Spleen (tissue), 11 donors: ENCODE results near the gene EFNA4. TPM values are rescaled to one million over a fixed set of nuclear protein-coding genes. Genes with fewer than 3 reads are reported as not detected.

Source experiments
- DNase-seq: peaks from one replicate; pipeline ENCODE4 v3.0.0-alpha.2; 2020
- H3K27ac ChIP-seq, 8 donors: fragments of 200-600 bp; sonication (generic) in 7 of 8; 1 replicate in 4 of 8; 2 replicates in 4 of 8; pipeline versions ENCODE4 v1.5.0 to v1.8.0; 2016 to 2021; ENCODE audit warnings: inconsistent platforms in 4 of 8, mild to moderate bottlenecking in 4 of 8, moderate library complexity in 1 of 8
- H3K27me3 ChIP-seq, 7 donors: fragments of 200-600 bp; sonication (generic) in 6 of 7; replicated peaks in 1 of 7; 1 replicate in 4 of 7; 2 replicates in 3 of 7; pipeline versions ENCODE4 v1.5.0 to v1.8.0; 2016 to 2021; ENCODE audit warnings: inconsistent platforms in 3 of 7, mild to moderate bottlenecking in 1 of 7
- H3K36me3 ChIP-seq, 6 donors: fragments of 200-600 bp; sonication (generic) in 5 of 6; 1 replicate in 4 of 6; 2 replicates in 2 of 6; pipeline versions ENCODE4 v1.5.0 to v1.8.0; 2016 to 2021; ENCODE audit warnings: inconsistent platforms in 2 of 6
- H3K4me1 ChIP-seq, 6 donors: fragments of 200-600 bp; sonication (generic) in 5 of 6; 1 replicate in 3 of 6; 2 replicates in 3 of 6; pipeline versions ENCODE4 v1.5.0 to v1.8.0; 2016 to 2021; ENCODE audit warnings: inconsistent platforms in 3 of 6
- H3K4me3 ChIP-seq, 8 donors: fragments of 200-600 bp; sonication (generic) in 7 of 8; 1 replicate in 4 of 8; 2 replicates in 4 of 8; pipeline versions ENCODE4 v1.5.0 to v1.8.0; 2016 to 2021; ENCODE audit warnings: inconsistent platforms in 4 of 8, mild to moderate bottlenecking in 4 of 8, moderate library complexity in 2 of 8
- H3K9me3 ChIP-seq, 8 donors: fragments of 200-600 bp; sonication (generic) in 7 of 8; 1 replicate in 4 of 8; 2 replicates in 4 of 8; pipeline versions ENCODE4 v1.5.0 to v1.8.0; 2016 to 2021; ENCODE audit warnings: inconsistent platforms in 4 of 8
- POLR2A ChIP-seq, 3 donors: fragments of 450-650 bp; IDR thresholded peaks; one replicate each; pipeline ENCODE4 v1.5.1; 2017; ENCODE audit warnings: antibody characterized with exemption in 3 of 3, mild to moderate bottlenecking in 1 of 3
- POLR2AphosphoS5 ChIP-seq, 3 donors: sonication (generic); formaldehyde crosslinking; IDR thresholded peaks; one replicate each; pipeline ENCODE4 v1.5.1; 2017; ENCODE audit warnings: antibody characterized with exemption in 3 of 3
- WGBS, 5 donors: extraction: QIAGEN DNeasy Blood & Tissue Kit in 3 of 5; methylation state at CpG; one replicate each; pipeline versions ENCODE4 v1.1.5 to v1.1.7; 2013 to 2018; 5-methylcytosine and 5-hydroxymethylcytosine counted together
- intact Hi-C: fragments of 100-400 bp; cut with DNase I; formaldehyde crosslinking; loops from one replicate; pipeline ENCODE4 v1.15.0; 2023; ENCODE audit warnings: low total_unique reads
- polyA plus RNA-seq, 3 donors: library from polyadenylated mRNA; stranded (reverse); fragments of 200-250 nt; gene quantifications; one replicate each; pipeline ENCODE4 v1.2.1, GENCODE V29; 2013
- total RNA-seq, 7 donors: library from RNA; depleted of rRNA in 3 of 7; stranded (reverse); fragments of >200 nt in 3 of 7; fragmentation: NEBNext Ultra II Directional in 4 of 7; extraction: Animal tissue kit (Norgen Biotek cat#: 25700) in 4 of 7; gene quantifications; one replicate each; pipeline versions ENCODE4 v1.1.0 to v1.2.1, GENCODE V29; 2016 to 2021
- TF ChIP-seq, protein P1 (sequence below), 11 experiments: fragments of 200-600 bp in 7 of 11; fragments of 450-650 bp in 4 of 11; sonication (generic) in 4 of 11; IDR thresholded peaks in 8 of 11; conservative IDR thresholded peaks in 3 of 11; 1 replicate in 7 of 11; 2 replicates in 4 of 11; pipeline versions ENCODE4 v1.4.0 to v1.8.0; 2016 to 2021; ENCODE audit warnings: antibody characterized with exemption in 11 of 11, inconsistent platforms in 4 of 11, mild to moderate bottlenecking in 1 of 11
- donor health status: healthy with polysubstance abuse.
- donor health status: DM: no; HTN: no; CAD: no; lungs with moderate emphysema.
- donor health status: DM: no; HTN: no; CAD: no.
- donor health status: Bipolar disorder and iron deficiency.
- donor health status: healthy.
- donor health status: DM: no; HTN: no; CAD: no.
- donor health status: DM: yes; HTN: yes; CAD: no.

Gene EFNA4
- total and polyA plus RNA-seq, 10 donors = 4.6 to 9.5 (median 7.1) TPM

DNA sequence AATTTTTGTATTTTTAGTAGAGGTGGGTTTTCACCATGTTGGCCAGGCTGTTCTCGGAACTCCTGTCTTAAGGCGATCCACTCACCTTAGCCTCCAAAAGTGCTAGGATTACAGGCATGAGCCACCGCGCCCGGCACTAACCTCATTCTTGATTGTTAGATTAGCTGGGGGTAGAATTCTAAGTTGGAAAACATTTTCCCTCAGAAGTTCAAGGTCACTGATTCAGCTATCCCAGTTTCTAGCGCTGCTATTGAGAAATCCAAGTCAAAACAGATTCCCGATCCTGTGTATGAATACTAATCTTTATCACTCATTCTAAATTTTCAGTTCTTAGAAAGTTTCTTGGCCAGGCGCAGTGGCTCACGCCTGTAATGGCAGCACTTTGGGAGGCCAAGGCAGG is 39.8 kb downstream of the EFNA4 start:
- Histone ChIP-seq H3K4me1 (peaks cover 0 to 17% (median 0%) of the 10 kb centered on the region in 6 donors), H3K27me3 (peaks cover 0 to 5% (median 0%) of the 10 kb centered on the region in 7 donors), H3K27ac (no peak overlapping the region), H3K36me3 (no peaks in the 10 kb centered on the region), H3K4me3 (no peak overlapping the region), H3K9me3 (no peaks in the 10 kb centered on the region)
- intact Hi-C loops = no loop called here
- no peak for DNase-seq
- TF ChIP-seq, protein P1, sequence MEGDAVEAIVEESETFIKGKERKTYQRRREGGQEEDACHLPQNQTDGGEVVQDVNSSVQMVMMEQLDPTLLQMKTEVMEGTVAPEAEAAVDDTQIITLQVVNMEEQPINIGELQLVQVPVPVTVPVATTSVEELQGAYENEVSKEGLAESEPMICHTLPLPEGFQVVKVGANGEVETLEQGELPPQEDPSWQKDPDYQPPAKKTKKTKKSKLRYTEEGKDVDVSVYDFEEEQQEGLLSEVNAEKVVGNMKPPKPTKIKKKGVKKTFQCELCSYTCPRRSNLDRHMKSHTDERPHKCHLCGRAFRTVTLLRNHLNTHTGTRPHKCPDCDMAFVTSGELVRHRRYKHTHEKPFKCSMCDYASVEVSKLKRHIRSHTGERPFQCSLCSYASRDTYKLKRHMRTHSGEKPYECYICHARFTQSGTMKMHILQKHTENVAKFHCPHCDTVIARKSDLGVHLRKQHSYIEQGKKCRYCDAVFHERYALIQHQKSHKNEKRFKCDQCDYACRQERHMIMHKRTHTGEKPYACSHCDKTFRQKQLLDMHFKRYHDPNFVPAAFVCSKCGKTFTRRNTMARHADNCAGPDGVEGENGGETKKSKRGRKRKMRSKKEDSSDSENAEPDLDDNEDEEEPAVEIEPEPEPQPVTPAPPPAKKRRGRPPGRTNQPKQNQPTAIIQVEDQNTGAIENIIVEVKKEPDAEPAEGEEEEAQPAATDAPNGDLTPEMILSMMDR (IDR thresholded peaks at IDR 0.05 in 8 of 11, conservative IDR thresholded peaks at IDR 0.05 in 3 of 11) = no peak
- WGBS, 5 donors = 74 to 93% (median 82%) methylated on average over 9 of the region's 9 CpGs

DNA sequence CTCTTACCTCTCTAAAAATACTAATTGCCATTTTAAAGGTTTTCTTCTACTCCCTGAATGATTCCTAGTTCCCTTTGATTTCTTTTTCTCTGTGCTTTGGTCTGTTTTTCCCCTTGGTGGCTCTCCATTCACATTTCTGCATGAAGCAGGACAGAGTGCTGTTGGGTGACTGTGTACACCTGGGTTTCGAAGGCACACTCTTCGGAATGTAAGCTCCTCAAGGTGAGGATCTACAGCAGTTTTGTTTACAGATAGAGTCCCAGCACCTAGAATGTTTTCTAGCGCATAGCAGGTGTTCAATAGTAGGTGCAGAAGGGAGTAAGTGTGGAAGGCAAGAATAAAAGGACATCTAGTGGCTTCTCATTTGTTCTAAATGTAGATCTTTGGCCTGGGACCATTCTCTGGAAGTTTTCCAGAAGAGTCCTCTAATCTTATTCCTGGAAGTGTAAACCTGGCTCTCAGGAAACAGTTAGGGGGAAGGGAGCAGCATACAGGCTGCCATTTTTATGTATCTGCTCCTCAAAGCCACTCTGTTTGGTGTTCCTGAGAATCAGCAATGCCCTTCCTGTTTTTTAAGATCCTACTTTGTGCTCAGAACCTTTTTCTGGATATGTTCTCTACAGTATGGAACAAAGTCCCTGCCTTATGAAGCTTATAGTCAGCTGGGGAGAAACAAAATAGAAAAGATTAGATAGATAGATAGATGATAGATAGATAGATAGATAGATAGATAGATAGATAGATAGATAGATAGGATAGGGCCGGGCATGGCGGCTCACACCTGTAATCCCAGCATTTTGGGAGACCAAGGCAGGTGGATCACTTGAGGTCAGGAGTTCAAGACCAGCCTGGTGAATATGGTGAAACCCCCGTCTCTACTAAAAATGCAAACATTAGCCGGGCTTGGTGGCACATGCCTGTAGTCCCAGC is 41.3 kb downstream of the EFNA4 start:
- 86 to 95% (median 93%) methylated on average over 7 of the region's 7 CpGs for WGBS, 5 donors
- H3K27me3 ChIP-seq = no peaks in the 10 kb centered on the region
- no peak for DNase-seq
- no peaks in the 10 kb centered on the region for H3K36me3 ChIP-seq
- TF ChIP-seq, protein P1 (IDR thresholded peaks at IDR 0.05 in 8 of 11, conservative IDR thresholded peaks at IDR 0.05 in 3 of 11) = no peak
- TF ChIP-seq POLR2AphosphoS5 (IDR thresholded peaks at IDR 0.05) (no peak), POLR2A (IDR thresholded peaks at IDR 0.05) (no peak)
- no peak overlapping the region for H3K27ac ChIP-seq
- intact Hi-C loops = no loop called here
- peaks cover 0 to 17% (median 0%) of the 10 kb centered on the region in 6 donors for H3K4me1 ChIP-seq
- H3K9me3 ChIP-seq = no peaks in the 10 kb centered on the region
- no peak overlapping the region for H3K4me3 ChIP-seq

DNA sequence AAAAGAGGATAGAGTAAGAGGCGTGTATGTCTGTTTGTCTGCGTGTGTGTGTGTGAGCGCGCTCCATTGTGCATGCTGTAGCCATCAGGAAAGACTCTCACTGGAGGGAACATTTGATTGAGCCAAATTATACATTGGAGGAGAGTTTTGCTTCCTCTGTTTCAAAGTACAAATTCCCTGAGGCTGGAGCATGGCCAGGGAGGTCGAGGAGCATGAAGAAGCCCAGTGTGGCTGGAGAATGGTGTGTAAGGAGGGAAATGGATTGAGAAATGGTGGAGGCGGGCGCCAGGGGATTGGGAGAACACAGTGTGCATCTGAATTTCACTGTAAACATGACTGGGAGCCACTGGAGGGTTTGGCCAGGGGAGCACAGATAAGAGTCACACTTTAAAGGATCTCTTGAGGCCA is 42.1 kb downstream of the EFNA4 start:
- Histone ChIP-seq H3K4me1 (peaks cover 0 to 17% (median 0%) of the 10 kb centered on the region in 6 donors), H3K9me3 (no peaks in the 10 kb centered on the region), H3K27ac (no peak overlapping the region), H3K36me3 (no peaks in the 10 kb centered on the region), H3K4me3 (no peak overlapping the region), H3K27me3 (no peaks in the 10 kb centered on the region)
- no peak for TF ChIP-seq POLR2A (IDR thresholded peaks at IDR 0.05)
- TF ChIP-seq POLR2AphosphoS5 (IDR thresholded peaks at IDR 0.05) = no peak
- TF ChIP-seq, protein P1 (IDR thresholded peaks at IDR 0.05 in 8 of 11, conservative IDR thresholded peaks at IDR 0.05 in 3 of 11) = no peak
- intact Hi-C loops = no loop called here
- DNase-seq = no peak
- WGBS, 5 donors = 64 to 82% (median 75%) methylated on average over 7 of the region's 7 CpGs

DNA sequence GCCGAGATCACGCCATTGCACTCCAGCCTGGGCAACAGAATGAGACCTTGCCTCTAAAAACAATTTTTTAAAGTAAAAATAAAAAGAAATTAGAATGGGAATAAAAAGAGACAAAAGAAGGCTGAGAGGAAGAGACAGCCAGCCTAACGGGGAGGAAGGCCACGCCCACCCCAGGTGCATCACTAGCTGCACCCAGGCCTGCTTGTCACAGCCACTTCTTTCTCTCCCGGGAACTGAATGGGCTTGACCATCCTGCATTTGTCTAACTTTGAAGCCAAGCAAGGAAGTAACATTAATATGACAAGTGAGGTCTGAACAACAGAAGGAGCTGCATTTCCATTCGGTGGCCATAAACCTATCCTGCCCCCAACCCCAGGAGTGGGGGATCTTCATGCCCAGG is 43.3 kb downstream of the EFNA4 start:
- H3K9me3 ChIP-seq = no peaks in the 10 kb centered on the region
- no peak overlapping the region for H3K4me3 ChIP-seq
- DNase-seq = no peak
- intact Hi-C loops = no loop called here
- H3K4me1 ChIP-seq = peaks cover 0 to 12% (median 0%) of the 10 kb centered on the region in 6 donors
- H3K27me3 ChIP-seq = peaks cover 0 to 3% (median 0%) of the 10 kb centered on the region in 7 donors
- no peak overlapping the region for H3K27ac ChIP-seq
- H3K36me3 ChIP-seq = no peaks in the 10 kb centered on the region
- WGBS, 5 donors = 71 to 77% (median 76%) methylated on average over 6 of the region's 6 CpGs
- TF ChIP-seq POLR2AphosphoS5 (IDR thresholded peaks at IDR 0.05) (no peak), POLR2A (IDR thresholded peaks at IDR 0.05) (no peak)
- TF ChIP-seq, protein P1 (IDR thresholded peaks at IDR 0.05 in 8 of 11, conservative IDR thresholded peaks at IDR 0.05 in 3 of 11) = no peak
